KBM-7 (cell line): ENCODE results near the gene ARMC9.
A peak's percentile ranks its signal among the peaks of the same experiment; 100 is the strongest.

Experiments used
- DNase-seq: peaks from one replicate; pipeline ENCODE4 v3.0.0-alpha.2; 2015
- in situ Hi-C: fragments of 300-500 bp; cut with MboI; formaldehyde crosslinking; loops from 2 replicates; pipeline ENCODE4 v1.14.3; 2020; ENCODE audit warnings: low sequenced_read_pairs, low pct_unique_long_range_greater_than_20kb, mixed read lengths

Gene ARMC9

GRCh38 chr2:231263118-231263831 is 64.8 kb downstream of the ARMC9 start:
- no peak for DNase-seq
- in situ Hi-C loops = no loop called here

GRCh38 chr2:231270221-231271114 is 72.0 kb downstream of the ARMC9 start:
- no peak for DNase-seq
- in situ Hi-C loops = no loop called here

- in situ Hi-C loops = no loop called here
- no peak for DNase-seq
Observed at GRCh38 chr2:231272991-231273390, 74.6 kb downstream of the ARMC9 start.

GRCh38 chr2:231276987-231277386 is 78.6 kb downstream of the ARMC9 start:
- in situ Hi-C loops = no loop called here
- DNase-seq = no peak

DNA sequence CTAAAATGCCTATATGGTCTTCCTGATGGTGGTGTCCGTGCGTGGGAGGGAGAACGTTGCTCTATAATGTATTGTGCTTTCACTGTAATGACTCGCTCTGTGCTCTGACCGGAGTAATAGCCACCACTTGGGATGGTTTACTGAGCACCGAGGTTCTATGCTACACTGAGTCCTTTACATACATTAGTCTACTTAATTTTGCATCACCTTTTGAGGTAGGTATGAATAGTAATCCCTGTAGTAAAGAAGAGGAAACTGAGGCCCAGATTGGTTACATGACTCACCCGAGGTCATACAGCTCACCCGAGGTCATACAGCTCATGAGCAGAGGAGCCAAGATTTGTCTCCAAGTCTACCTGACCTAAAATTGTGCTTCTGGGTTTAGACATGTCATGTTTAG is 79.5 kb downstream of the ARMC9 start:
- in situ Hi-C loops = no loop called here
- DNase-seq = no peak

- in situ Hi-C loops = no loop called here
- DNase-seq = no peak
Observed at GRCh38 chr2:231278868-231279267, 80.4 kb downstream of the ARMC9 start.

- in situ Hi-C loops = no loop called here
- peak; percentile 78 for DNase-seq
Observed at GRCh38 chr2:231280846-231281245, 82.4 kb downstream of the ARMC9 start.

GRCh38 chr2:231284296-231284695 is 85.9 kb downstream of the ARMC9 start:
- DNase-seq = no peak

GRCh38 chr2:231286964-231287363 is 88.5 kb downstream of the ARMC9 start:
- no peak for DNase-seq
- in situ Hi-C loops = no loop called here

More at GRCh38 chr2:231284296-231284695, 85.9 kb downstream of the ARMC9 start:
- in situ Hi-C loops = no loop called here

DNA sequence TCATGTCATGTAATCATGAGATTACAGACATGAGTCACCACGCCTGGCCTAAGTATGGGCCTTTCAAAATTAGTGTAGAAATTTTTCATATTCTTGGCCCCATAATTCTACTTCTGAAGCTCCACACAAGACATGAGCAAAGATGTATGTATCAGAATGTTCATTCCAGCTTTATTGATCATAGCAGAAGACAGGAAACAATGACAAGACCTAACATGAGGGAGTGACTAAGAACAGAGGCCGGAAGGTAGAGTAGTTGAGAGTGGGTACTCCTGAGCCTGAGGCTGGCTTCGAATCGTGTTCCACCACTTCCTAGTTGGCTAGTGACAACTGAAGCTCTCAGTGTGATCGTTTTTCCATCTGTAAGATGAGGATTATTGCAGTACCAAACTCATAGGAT is 89.3 kb downstream of the ARMC9 start:
- in situ Hi-C loops = no loop called here
- no peak for DNase-seq

GRCh38 chr2:231288590-231288989 is 90.2 kb downstream of the ARMC9 start:
- no peak for DNase-seq
- in situ Hi-C loops = no loop called here

- in situ Hi-C loops = no loop called here
Observed at GRCh38 chr2:231290321-231291015, 92.0 kb downstream of the ARMC9 start.

GRCh38 chr2:231292472-231293134 is 94.2 kb downstream of the ARMC9 start:
- DNase-seq = no peak
- in situ Hi-C loops = no loop called here

More at GRCh38 chr2:231290321-231291015, 92.0 kb downstream of the ARMC9 start:
- peak; percentile 29 for DNase-seq

- no peak for DNase-seq
- in situ Hi-C loops = no loop called here
Observed at GRCh38 chr2:231293163-231293562, 94.7 kb downstream of the ARMC9 start.

- no peak for DNase-seq
- in situ Hi-C loops = no loop called here
Observed at GRCh38 chr2:231294116-231294515, 95.7 kb downstream of the ARMC9 start.

DNA sequence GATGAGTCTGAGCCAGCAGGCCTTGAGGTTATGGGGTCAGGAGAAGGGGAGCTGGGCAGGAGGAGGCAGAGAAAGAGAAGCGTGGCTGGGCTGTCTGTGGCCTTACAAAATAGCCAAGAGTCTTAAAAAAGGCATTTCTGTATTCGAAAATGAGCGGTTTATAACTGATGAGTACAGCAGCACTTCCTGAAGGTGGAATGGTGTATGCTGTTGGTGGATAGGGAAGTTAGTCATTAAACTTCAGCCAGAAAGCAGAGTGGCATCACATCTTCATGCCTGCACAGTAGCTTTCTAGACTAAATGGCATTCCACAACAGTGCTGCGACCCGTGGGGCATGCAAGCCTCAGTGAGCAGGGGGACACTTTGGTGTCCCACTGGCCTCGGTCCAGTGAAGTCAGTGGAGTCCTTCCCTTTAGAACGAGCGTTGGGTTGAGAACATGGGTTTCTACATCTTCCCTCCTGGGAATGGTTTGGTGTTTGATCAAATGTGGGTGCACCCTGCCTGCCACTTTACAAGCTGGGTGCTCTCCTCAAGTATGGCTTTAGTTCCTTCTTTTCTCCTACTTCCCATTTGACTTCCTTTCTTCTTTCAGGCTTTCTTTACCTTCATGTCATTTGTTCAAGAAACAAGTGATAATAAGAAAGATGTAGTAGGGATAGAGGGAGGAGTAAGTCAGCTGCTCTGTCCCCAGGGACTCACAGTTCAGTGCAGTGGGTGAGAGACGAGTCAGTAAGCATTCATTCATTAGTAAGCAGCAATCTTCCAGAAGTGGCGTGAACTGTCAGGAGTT is 96.3 kb downstream of the ARMC9 start:
- in situ Hi-C loops = no loop called here
- DNase-seq = peak; percentile 23

GRCh38 chr2:231295363-231295655 is 96.9 kb downstream of the ARMC9 start:
- in situ Hi-C loops = no loop called here

GRCh38 chr2:231296401-231296974 is 98.1 kb downstream of the ARMC9 start:
- in situ Hi-C loops = no loop called here

More at GRCh38 chr2:231295363-231295655, 96.9 kb downstream of the ARMC9 start:
- no peak for DNase-seq

More at GRCh38 chr2:231296401-231296974, 98.1 kb downstream of the ARMC9 start:
- DNase-seq = no peak
